ENCODE results near the gene AGRP. TPM values are rescaled to one million over a fixed set of nuclear protein-coding genes. Genes with fewer than 3 reads are reported as not detected.

Gene AGRP
- total RNA-seq, 1 donor from 2014 or later = 4.9 TPM

DNA sequence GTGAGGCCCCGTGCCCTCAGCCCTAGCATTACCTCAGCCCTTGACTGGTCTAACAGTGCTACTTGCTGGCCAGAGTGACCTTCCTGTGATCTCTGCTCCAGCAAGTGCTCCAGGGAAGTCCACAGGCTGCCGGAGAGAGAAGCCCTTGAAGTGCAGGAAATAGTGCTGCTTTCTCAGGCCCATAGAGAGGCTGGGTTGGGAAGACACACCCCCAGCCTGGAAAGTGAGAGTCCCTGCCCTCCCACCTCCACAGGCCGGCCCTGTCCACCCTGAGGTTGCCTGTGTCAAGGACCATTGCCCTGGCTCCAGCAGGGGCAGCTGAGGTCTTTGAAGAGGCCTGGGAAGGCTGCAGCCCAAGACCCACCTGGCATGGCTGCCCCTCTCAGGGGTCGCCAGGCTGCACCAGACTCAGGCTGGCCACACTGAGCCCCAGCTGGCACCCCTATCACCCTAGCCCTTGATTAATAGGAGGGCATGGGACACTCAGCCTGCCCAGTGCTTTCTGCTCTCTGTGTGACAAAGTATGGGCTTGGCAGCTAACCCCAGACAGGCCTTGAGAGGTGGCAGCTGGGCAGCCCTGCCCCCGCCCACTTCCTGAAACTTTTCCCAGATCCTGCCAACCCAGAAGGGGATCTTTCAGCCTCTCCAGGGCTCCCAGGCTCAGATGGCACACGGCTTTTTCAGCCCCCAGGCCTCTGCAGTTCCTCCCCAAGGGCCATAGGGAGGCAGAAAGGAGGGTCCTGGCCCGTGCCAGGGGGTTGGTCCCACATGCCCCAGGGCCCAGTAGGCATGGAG is 24.1 kb downstream of the AGRP start:
- Histone ChIP-seq H3K4me1 (peaks cover 66% of the 10 kb centered on the region), H3K9me3 (no peaks in the 10 kb centered on the region), H3K27me3 (no peaks in the 10 kb centered on the region), H3K4me3 (no peak overlapping the region), H3K27ac (peak overlapping the region; percentile 77), H3K36me3 (peaks cover 11% of the 10 kb centered on the region)
- ATAC-seq (peak; percentile 71), DNase-seq (peak; percentile 82)
- intact Hi-C loops (cut with DNase I) = no loop called here
- TF ChIP-seq, protein P1, sequence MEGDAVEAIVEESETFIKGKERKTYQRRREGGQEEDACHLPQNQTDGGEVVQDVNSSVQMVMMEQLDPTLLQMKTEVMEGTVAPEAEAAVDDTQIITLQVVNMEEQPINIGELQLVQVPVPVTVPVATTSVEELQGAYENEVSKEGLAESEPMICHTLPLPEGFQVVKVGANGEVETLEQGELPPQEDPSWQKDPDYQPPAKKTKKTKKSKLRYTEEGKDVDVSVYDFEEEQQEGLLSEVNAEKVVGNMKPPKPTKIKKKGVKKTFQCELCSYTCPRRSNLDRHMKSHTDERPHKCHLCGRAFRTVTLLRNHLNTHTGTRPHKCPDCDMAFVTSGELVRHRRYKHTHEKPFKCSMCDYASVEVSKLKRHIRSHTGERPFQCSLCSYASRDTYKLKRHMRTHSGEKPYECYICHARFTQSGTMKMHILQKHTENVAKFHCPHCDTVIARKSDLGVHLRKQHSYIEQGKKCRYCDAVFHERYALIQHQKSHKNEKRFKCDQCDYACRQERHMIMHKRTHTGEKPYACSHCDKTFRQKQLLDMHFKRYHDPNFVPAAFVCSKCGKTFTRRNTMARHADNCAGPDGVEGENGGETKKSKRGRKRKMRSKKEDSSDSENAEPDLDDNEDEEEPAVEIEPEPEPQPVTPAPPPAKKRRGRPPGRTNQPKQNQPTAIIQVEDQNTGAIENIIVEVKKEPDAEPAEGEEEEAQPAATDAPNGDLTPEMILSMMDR (IDR thresholded peaks at IDR 0.05) = no peak

DNA sequence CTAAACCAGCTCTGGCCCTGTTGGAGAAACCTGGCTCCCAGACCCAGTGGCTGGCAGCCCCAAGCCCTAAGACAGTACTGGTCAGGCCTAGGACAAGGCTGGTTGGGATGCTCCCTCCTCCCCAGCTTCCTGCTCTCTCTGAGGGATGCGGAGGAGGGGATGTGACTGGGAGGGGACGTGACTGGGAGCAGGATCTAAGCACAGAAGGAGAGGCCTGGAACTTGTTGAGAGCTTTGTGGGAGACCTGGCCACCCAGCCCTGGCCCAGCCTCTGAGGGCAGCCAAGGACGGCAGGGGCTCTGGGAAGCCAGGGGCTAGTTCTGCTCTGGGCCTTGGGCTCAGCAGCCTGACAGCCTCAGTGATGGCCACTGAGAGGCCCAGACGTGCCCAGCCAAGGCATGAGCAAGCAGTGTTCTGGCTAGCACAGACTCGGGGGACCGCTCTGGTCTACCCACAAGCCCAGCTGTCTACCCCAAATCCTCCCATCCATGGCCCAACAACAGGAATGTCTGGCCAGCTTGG is 25.2 kb downstream of the AGRP start:
- Histone ChIP-seq H3K4me3 (no peak overlapping the region), H3K36me3 (peaks cover 18% of the 10 kb centered on the region), H3K27ac (peak overlapping the region; percentile 77), H3K27me3 (no peaks in the 10 kb centered on the region), H3K4me1 (peaks cover 66% of the 10 kb centered on the region), H3K9me3 (no peaks in the 10 kb centered on the region)
- ATAC-seq = no peak
- intact Hi-C loops (cut with DNase I) = no loop called here
- TF ChIP-seq, protein P1 (IDR thresholded peaks at IDR 0.05) = no peak
- DNase-seq = no peak

DNA sequence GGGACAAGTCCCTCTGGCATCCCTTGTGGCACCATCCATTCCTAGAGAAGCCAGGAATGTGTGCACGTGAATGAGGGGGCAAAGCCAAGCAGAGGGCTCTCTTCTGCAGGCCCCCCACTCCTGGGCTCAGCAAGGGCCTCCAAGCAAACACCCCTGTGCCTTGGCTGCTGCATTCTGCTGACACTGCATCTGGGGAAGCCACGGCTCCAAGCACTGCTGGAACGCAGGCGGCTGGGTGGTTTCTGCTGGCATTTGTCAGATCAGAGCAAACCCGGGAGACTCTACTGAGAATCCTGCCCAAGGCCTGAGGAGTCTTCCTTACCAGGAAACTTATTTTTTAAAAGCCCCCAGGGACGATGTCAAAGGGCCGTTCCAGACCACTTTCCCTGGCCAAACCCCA is 25.7 kb downstream of the AGRP start:
- Histone ChIP-seq H3K9me3 (no peaks in the 10 kb centered on the region), H3K4me3 (no peak overlapping the region), H3K36me3 (peaks cover 22% of the 10 kb centered on the region), H3K27ac (peak overlapping the region; percentile 77), H3K27me3 (no peaks in the 10 kb centered on the region), H3K4me1 (peaks cover 64% of the 10 kb centered on the region)
- intact Hi-C loops (cut with DNase I) = no loop called here
- ATAC-seq = no peak
- DNase-seq = no peak
- TF ChIP-seq, protein P1 (IDR thresholded peaks at IDR 0.05) = no peak

DNA sequence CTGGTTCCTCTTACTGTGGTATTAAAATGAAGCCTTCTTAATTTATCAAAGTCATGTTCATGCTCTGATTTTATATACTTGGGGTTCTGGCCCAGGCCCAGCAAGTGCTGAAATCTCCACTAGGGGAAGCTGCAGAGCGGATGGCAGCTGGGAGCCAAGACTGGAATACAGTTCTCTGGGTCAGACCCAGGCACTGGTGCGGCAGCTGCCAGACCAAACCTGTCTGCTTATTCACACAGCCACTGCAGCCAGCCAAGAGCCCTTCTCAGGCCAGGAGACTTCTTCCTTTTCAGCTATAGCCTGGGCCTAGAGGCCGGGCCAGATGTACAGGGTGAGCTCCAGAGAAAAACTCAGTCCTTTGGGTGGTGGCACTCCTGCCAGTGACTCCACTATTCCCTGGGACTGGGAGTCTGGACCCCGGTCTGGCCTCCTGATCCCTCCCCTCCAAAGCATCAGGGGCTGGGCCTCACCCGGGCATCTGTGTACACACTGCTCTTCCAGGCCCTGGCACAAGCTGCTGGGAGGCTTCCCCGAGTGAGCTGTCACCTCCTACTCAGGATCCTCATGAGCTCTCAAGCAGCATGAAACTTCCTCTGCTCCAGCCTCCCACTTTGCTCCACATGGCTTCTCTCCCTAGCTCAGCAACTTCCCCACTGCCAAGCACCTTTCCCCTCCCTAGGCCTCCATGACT is 26.8 kb downstream of the AGRP start:
- TF ChIP-seq, protein P1 (IDR thresholded peaks at IDR 0.05) = peak; percentile 52
- no peaks in the 10 kb centered on the region for H3K27me3 ChIP-seq
- intact Hi-C loops (cut with DNase I) = no loop called here
- no peak overlapping the region for H3K4me3 ChIP-seq
- peaks cover 65% of the 10 kb centered on the region for H3K4me1 ChIP-seq
- no peaks in the 10 kb centered on the region for H3K9me3 ChIP-seq
- H3K36me3 ChIP-seq = peaks cover 33% of the 10 kb centered on the region
- H3K27ac ChIP-seq = no peak overlapping the region
- peak; percentile 4 for ATAC-seq
- no peak for DNase-seq

DNA sequence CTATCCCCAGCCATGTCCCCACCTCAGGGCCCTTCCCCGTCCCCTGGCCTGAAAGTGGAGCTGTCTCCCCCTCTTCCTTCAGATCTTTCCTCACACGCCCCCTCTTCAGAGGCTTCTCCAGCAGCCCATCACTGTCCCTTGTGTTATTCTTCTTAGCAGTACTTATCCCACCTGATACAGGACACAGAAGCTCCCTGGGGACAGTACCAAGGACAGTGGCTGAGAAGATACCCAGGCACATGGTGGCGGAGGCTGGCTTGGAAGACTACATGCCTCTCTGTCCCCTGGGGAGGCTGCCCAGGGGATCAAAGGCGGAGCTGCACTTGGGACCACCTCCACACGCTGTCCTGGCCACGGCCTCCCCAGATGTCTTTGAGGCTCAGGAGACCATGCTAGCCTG is 28.5 kb downstream of the AGRP start:
- Histone ChIP-seq H3K36me3 (peaks cover 37% of the 10 kb centered on the region), H3K9me3 (no peaks in the 10 kb centered on the region), H3K27ac (no peak overlapping the region), H3K27me3 (no peaks in the 10 kb centered on the region), H3K4me3 (no peak overlapping the region), H3K4me1 (peaks cover 56% of the 10 kb centered on the region)
- TF ChIP-seq, protein P1 (IDR thresholded peaks at IDR 0.05) = no peak
- ATAC-seq (no peak), DNase-seq (no peak)
- intact Hi-C loops (cut with DNase I) = no loop called here
